ENCODE measurements around the gene NCOA6.

GRCh38 chr20:34817072-34817471 lies 8.4 kb downstream of the NCOA6 start:
- TF ChIP-seq YY1 (IDR thresholded peaks at IDR 0.05; ENCODE audit: insufficient read depth, insufficient read length) (no peak), SUZ12 (IDR thresholded peaks at IDR 0.05; ENCODE audit: extremely low read depth, insufficient read depth, insufficient read length) (no peak), ZNF274 (IDR thresholded peaks at IDR 0.05; ENCODE audit: low read depth, low read length) (no peak)
